IPS DF 6.9 (cell line): Measurements from ENCODE around the gene MYO1G.

Source experiments
- DNase-seq: peaks from one replicate; pipeline ENCODE4 v3.0.0-alpha.2; 2013; ENCODE audit warnings: low read depth, low spot score
- H3K27ac ChIP-seq: one replicate; pipeline ENCODE4 v1.5.1; 2013; ENCODE audit warnings: low read length, control low read depth
- H3K27me3 ChIP-seq: 2 replicates; pipeline ENCODE4 v1.6.1; 2013; ENCODE audit warnings: mild to moderate bottlenecking, low read length; ENCODE audit not compliant: control insufficient read depth, insufficient read depth
- H3K36me3 ChIP-seq: 2 replicates; pipeline ENCODE4 v1.6.1; 2013; ENCODE audit warnings: low read length; ENCODE audit not compliant: control insufficient read depth, insufficient read depth
- H3K4me1 ChIP-seq: 2 replicates; pipeline ENCODE4 v1.6.1; 2013; ENCODE audit warnings: low read length; ENCODE audit not compliant: control insufficient read depth, insufficient read depth
- H3K4me3 ChIP-seq: 2 replicates; pipeline ENCODE4 v1.5.1; 2013; ENCODE audit warnings: mild to moderate bottlenecking, low read length
- H3K9me3 ChIP-seq: 2 replicates; pipeline ENCODE4 v1.6.1; 2013; ENCODE audit warnings: low read length, inconsistent platforms; ENCODE audit not compliant: control insufficient read depth, insufficient read depth
- WGBS: extraction: QIAGEN DNeasy Blood & Tissue Kit; methylation state at CpG from one replicate; pipeline ENCODE4 v1.1.7; 2013; ENCODE audit warnings: mixed read lengths, missing lambda C conversion rate; ENCODE audit not compliant: insufficient read length, insufficient coverage; 5-methylcytosine and 5-hydroxymethylcytosine counted together

MYO1G gene

GRCh38 chr7:44959433-44959951 lies 19.3 kb downstream of the MYO1G start:
- Histone ChIP-seq H3K4me3 (no peak overlapping the region), H3K36me3 (no peaks in the 10 kb centered on the region), H3K27ac (no peak overlapping the region), H3K27me3 (peaks cover 10% of the 10 kb centered on the region; the same call in 1 of the 2 replicates), H3K9me3 (no peaks in the 10 kb centered on the region), H3K4me1 (peaks cover 4% of the 10 kb centered on the region; the same call in 1 of the 2 replicates)
- no peak for DNase-seq
- WGBS: no CpG with 5 or more reads among the region's 8 CpGs

DNA sequence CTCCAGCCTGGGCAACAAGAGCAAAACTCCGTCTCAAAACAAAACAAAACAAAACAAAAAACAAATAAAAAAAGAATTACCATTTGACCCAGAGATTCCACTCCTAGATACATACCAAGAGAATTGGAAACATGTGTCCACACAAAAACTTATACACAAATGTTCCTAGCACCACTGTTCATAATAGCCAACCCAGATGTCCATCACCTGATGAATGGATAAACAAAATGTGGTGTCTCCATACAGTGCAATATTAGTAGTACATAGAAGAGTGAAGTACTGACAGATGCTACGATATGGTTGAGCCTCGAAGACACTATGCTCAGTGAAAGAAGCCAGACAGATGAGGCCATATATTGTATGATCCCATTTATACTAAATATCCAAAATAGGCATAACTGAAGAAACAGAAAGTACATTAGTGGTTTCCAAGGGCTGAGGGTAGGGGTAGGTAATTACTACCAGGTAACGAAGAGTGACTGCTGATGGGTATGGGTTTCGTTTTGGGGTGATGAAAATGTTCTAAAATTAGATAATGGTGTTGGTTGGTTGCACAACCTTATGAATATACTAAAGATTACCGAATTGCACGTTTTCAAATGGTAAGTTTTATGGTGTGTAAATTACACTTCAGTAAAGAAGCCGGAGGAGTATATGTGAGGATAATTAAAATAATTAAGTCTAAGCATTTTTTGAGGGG lies 20.0 kb downstream of the MYO1G start:
- WGBS: 100% methylated on average over 2 of the region's 8 CpGs
- Histone ChIP-seq H3K9me3 (no peaks in the 10 kb centered on the region), H3K27me3 (peaks cover 10% of the 10 kb centered on the region; the same call in 1 of the 2 replicates), H3K4me3 (no peak overlapping the region), H3K4me1 (peaks cover 4% of the 10 kb centered on the region; the same call in 1 of the 2 replicates), H3K27ac (no peak overlapping the region), H3K36me3 (no peaks in the 10 kb centered on the region)
- no peak for DNase-seq

- Histone ChIP-seq H3K9me3 (no peaks in the 10 kb centered on the region), H3K36me3 (no peaks in the 10 kb centered on the region), H3K27ac (no peak overlapping the region), H3K27me3 (no peaks in the 10 kb centered on the region), H3K4me3 (no peak overlapping the region), H3K4me1 (no peaks in the 10 kb centered on the region)
- WGBS: no CpG with 5 or more reads among the region's 10 CpGs
- DNase-seq: no peak
These were observed 22.6 kb downstream of the MYO1G start for GRCh38 chr7:44956157-44956766.

- no peak overlapping the region for H3K4me3 ChIP-seq
- no peaks in the 10 kb centered on the region for H3K4me1 ChIP-seq
- WGBS: no CpG with 5 or more reads among the region's 2 CpGs
- H3K36me3 ChIP-seq: no peaks in the 10 kb centered on the region
- H3K27me3 ChIP-seq: no peaks in the 10 kb centered on the region
- no peaks in the 10 kb centered on the region for H3K9me3 ChIP-seq
- DNase-seq: no peak
- H3K27ac ChIP-seq: no peak overlapping the region
These were observed 23.1 kb downstream of the MYO1G start for GRCh38 chr7:44955733-44956132.

GRCh38 chr7:44953156-44953555 lies 25.7 kb downstream of the MYO1G start:
- H3K27me3 ChIP-seq: no peaks in the 10 kb centered on the region
- WGBS: no CpG with 5 or more reads among the region's 2 CpGs
- no peak overlapping the region for H3K27ac ChIP-seq
- H3K4me3 ChIP-seq: no peak overlapping the region
- H3K9me3 ChIP-seq: no peaks in the 10 kb centered on the region
- DNase-seq: no peak
- H3K4me1 ChIP-seq: no peaks in the 10 kb centered on the region
- no peaks in the 10 kb centered on the region for H3K36me3 ChIP-seq

GRCh38 chr7:44949303-44949702 lies 29.5 kb downstream of the MYO1G start:
- H3K9me3 ChIP-seq: no peaks in the 10 kb centered on the region
- no peak overlapping the region for H3K27ac ChIP-seq
- no peaks in the 10 kb centered on the region for H3K27me3 ChIP-seq
- no peaks in the 10 kb centered on the region for H3K4me1 ChIP-seq
- no peaks in the 10 kb centered on the region for H3K36me3 ChIP-seq
- WGBS: no CpG with 5 or more reads among the region's 2 CpGs
- H3K4me3 ChIP-seq: no peak overlapping the region
- DNase-seq: no peak

- no peaks in the 10 kb centered on the region for H3K27me3 ChIP-seq
- DNase-seq: no peak
- no peaks in the 10 kb centered on the region for H3K36me3 ChIP-seq
- no peaks in the 10 kb centered on the region for H3K4me1 ChIP-seq
- H3K27ac ChIP-seq: no peak overlapping the region
- H3K9me3 ChIP-seq: no peaks in the 10 kb centered on the region
- WGBS: no CpG with 5 or more reads among the region's 1 CpG
- no peak overlapping the region for H3K4me3 ChIP-seq
These were observed 33.3 kb downstream of the MYO1G start for GRCh38 chr7:44945479-44945878.

DNA sequence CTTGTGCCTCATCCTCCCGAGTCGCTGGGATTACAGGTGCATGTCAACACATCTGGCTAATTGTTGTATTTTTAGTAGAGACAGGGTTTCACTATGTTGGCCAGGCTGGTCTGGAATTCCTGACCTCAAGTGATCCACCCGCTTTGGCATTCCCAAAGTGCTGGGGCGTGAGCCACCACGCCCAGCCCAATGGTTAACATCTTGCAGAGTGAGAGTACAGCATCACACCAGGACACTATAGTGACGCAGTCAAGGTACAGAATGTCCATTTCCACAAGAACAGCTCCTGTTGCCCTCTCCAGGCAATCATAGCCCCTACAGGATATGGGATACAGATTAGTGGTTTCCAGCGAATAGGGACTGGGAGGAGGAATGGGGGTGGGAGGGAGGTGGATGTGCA lies 34.0 kb downstream of the MYO1G start:
- no peak overlapping the region for H3K27ac ChIP-seq
- H3K9me3 ChIP-seq: no peaks in the 10 kb centered on the region
- DNase-seq: no peak
- no peak overlapping the region for H3K4me3 ChIP-seq
- no CpG with 5 or more reads among the region's 7 CpGs for WGBS
- H3K27me3 ChIP-seq: no peaks in the 10 kb centered on the region
- no peaks in the 10 kb centered on the region for H3K36me3 ChIP-seq
- H3K4me1 ChIP-seq: no peaks in the 10 kb centered on the region

DNA sequence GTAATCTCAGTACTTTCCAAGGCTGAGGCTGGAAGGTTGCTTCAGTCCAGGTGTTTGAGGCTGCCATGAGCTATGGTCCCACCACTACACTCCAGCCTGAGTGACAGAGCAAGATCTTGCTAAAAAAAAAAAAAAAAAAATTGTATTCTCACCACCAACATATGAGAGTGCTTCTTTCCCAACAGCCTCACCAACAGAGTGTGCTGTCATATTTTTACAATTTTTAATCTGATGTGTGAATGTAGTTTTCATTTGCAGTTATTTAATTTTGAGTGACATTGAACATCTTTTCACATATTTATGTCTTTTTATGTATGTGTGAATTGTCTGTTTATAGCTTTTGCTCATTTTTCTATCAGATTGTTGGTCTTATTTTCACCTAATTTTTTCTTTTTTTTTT lies 35.2 kb downstream of the MYO1G start:
- H3K27me3 ChIP-seq: no peaks in the 10 kb centered on the region
- H3K27ac ChIP-seq: no peak overlapping the region
- no peak overlapping the region for H3K4me3 ChIP-seq
- no peak for DNase-seq
- no peaks in the 10 kb centered on the region for H3K9me3 ChIP-seq
- no peaks in the 10 kb centered on the region for H3K36me3 ChIP-seq
- no peaks in the 10 kb centered on the region for H3K4me1 ChIP-seq

GRCh38 chr7:44937426-44937825 lies 41.4 kb downstream of the MYO1G start:
- H3K36me3 ChIP-seq: no peaks in the 10 kb centered on the region
- H3K27me3 ChIP-seq: no peaks in the 10 kb centered on the region
- H3K4me1 ChIP-seq: no peaks in the 10 kb centered on the region
- no peak overlapping the region for H3K4me3 ChIP-seq
- H3K27ac ChIP-seq: no peak overlapping the region
- no CpG with 5 or more reads among the region's 5 CpGs for WGBS
- DNase-seq: no peak
- H3K9me3 ChIP-seq: no peaks in the 10 kb centered on the region

DNA sequence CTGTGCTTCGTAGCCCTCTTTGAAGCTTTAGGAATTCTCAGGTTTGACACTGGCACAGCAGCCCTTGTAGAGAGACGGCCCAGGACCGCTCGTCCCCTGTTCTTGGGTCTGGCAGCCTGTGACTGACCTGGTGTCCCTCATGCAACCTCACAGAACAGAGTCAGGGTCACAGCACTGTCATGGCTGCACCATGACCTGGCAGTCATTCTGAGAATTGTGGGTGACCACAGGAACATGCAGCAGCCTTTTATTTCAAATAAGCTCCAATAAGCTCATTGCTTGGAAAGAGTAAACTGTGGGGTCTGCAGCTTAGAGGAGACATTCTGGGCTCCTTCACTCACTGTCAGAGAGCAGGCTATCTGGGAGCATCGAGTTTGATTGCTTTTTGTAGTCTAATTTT lies 42.5 kb downstream of the MYO1G start:
- H3K36me3 ChIP-seq: no peaks in the 10 kb centered on the region
- H3K27ac ChIP-seq: no peak overlapping the region
- no peak overlapping the region for H3K4me3 ChIP-seq
- no peaks in the 10 kb centered on the region for H3K27me3 ChIP-seq
- WGBS: no CpG with 5 or more reads among the region's 5 CpGs
- H3K4me1 ChIP-seq: no peaks in the 10 kb centered on the region
- H3K9me3 ChIP-seq: no peaks in the 10 kb centered on the region
- no peak for DNase-seq
